LHCN-M2 (cell line): ENCODE data around the gene TPRG1L. TPM values are rescaled to one million over a fixed set of nuclear protein-coding genes. Genes with fewer than 3 reads are reported as not detected.

Experiments used
- DNase-seq: peaks from one replicate; pipeline ENCODE4 v3.0.0-alpha.2; 2012; ENCODE audit warnings: low read depth
- total RNA-seq: library from RNA; depleted of rRNA; stranded (reverse); fragments of >200 nt; gene quantifications from 2 replicates; pipeline ENCODE4 v1.2.3, GENCODE V29; 2014

The TPRG1L gene
- total RNA-seq, 1 experiment from 2014 or later = 19.6 TPM

DNA sequence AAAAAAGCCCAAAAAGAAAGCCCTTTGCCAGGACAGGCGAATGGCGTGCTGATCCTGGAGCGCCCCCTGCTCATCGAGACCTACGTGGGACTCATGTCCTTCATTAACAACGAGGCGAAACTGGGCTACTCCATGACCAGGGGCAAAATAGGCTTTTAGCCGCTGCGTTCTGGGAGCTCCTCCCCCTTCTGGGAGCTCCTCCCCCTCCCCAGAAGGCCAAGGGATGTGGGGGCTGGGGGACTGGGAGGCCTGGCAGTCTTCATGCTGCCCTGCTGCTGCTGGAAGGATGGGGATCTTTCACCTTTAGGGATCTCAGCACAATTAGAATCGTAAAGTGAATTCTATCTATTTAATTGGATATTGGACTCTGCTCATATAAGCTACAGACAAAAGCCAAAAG is 3.6 kb downstream of the TPRG1L start:
- no peak for DNase-seq

DNA sequence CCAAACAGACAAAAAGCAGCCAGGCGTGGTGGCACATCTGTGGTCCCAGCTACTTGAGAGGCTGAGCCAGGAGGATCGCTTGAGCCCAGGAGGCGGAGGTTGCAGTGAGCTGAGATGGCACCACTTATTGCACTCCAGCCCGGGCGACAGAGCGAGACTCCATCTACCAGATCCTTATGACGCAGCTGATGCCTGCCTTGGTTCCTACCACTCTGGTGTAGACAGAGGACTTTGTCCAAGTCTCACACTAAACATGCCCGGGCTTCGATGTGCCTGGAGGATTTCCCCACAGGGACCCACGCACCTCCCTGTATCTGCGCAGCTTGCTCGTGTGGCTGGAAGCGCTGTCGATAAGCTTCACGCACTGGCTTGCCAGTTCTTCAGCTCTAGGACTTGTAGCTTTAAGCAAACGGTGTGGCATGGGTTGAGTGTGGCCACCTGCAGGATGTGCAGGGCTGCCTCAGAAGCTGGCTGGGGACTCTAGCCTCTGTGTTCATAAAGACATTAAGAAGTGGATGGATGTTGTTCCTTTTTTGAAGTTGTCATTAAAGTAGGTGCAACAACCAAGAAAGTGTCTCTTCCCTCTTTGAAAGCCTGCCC is 4.8 kb downstream of the TPRG1L start:
- no peak for DNase-seq

DNA sequence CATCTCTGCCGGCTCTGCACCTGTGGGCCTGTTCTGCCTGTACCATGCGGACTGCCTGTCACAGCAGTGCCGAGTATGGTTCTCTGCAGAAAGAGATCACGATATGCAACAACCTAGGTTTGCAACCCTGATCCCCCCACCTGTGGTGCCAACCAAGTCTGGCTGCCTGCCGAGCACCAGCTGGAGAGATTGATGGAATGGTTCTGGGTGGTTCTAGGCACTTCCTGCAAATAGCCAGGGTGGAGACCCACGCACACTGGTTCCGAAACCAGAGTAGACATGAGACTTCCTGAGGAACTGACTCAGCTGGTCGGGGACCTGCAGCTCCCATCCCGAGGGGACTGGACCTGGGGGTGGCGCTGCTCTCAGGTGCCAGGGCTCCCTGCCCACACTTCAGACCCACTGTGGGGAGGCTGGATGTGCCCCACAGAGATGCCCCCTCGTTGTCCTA is 5.4 kb downstream of the TPRG1L start:
- DNase-seq = no peak

DNA sequence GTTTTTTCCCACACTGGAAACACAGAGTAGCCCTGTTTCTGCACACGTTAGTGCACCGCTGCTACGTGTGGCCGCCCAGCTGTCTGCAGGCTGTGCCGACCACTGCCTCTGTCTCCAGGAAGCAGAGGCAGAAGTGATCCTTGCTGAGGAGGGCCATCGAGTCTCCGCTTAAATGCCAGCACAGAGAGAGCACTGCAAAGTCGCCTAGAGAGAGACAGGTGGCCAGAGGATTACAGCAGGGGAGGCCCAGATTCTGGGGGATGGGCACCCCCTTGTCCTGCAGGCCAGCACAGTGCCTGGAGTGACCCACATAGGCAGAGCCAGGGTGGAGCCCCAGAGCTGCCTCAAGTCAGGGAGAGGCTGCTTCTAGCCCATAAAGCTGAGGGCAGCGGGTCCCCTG is 6.1 kb downstream of the TPRG1L start:
- DNase-seq = no peak

DNA sequence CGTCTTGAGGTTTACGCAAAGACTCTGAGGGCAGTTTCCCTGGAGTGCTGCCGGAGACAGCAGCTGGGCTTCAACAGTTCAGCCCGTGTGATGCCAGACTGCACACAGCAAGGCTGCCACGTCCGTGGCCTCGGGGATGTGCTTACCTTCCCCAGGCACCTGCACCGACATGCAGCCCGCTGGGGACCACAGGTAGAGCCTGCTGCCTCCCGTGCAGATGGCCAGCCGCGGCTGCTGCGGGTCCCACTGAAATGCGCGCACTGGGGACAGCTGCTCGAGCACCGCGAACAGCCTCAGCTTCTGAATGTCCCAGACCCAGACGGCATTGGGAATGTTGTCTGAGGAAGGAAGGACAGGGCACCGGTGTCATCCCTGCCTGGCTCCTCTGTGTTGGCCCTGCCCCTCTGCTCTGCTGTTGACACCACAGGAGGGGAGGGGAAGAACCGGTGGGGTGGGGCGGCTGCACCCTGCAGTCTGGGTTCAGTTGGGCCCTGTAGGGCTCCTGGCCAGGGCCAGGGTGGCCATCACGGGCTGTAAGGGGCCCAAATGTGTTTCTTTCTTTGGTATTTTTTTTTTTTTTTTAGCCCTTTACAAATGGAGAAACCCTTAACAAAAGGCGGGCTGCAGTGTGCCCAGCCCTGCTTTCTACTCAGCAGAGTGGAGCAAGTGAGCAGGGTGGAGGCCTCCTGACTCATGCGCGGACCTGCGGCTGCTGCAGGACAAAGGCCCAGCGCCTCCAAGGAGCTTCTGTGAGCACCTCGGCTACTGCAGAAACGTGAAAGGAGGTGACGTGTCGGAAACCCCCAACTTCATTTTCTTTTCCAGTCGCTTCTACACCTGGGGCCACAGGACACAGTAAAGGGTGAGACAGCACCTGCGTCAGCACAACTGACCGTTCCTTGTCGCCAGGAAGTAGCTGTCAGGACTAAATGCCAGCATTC is 6.8 kb downstream of the TPRG1L start:
- no peak for DNase-seq

DNA sequence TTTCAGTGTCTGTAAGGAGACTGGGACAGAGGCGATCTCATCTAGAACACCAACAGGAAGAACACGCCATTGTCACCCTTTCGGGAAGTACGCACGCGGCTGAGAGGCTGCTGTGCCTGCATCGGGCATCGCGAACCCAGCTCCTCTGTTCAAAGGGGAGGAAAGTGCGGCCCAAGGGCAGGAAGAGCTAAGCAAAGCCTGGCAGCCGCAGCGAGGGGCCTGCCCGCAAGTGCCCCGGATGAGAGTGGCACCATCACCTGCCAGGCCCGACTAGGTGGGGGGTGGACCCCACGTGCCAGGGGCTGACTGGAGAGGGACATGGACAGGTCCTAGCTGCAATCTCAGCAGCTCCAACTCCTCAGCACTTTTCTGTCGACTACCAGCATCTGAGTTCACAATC is 7.5 kb downstream of the TPRG1L start:
- no peak for DNase-seq

DNA sequence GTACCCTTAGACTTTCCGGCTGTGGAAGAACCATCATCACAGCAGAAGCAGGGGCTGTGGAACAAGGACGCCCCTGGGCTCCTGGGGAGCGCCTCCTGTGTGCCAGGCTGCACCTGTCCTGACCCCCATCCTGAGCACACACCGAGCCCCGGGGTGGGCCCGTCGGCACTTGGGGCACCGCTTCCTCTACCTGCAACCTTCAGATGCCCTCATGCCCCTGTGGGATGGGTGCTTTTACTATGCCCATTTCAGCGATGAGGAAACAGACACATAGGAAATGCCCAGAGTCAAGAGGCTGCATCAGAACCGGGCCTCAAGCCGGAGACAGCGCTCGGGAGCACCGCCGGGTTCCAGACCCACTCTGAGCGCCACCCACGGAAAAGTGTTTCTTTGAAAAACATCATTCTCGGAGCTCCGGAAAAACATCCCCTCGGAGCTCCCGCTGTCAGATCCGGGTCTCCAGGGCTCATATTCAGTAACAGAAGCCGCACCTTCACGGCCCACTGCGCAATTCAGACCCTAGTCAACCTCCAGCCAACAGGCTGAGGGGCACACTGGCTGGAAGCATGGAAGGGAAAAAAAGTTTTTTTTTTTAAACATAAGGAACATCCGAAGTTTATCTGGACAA is 8.0 kb downstream of the TPRG1L start:
- no peak for DNase-seq

DNA sequence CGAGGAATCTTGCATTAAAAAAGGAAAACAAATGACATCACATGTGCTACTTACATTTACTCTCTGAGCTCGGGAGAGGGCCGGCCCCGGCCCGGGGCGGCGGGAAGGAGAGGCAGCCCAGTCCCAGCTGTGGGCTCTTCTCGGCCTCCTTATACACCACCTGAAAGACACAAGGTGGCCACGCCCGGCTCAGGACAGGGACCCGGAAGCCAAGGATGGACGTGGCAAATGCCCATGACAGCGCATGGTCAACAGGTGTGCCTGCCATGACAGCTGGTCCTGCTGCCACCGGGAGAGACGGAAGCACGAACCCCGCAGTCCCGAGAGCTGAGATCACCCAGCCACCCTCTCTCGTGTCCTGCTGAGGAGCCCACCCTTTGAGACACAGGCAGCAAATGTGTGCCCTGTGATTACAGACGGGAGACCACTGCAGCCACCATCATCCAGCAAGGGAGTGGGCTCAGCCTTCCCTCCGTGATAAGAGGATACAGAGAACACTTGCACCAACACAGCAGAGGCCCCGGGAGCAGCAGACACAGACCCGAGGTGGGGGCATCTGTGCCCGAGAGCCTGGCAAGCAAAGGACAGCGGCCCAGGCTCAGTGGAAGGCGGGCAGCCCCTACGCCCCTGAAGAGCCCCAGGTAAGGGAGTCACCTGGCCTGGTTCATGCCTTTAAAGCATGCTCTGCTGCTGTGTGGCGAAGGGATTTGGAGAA is 8.7 kb downstream of the TPRG1L start:
- DNase-seq = no peak

DNA sequence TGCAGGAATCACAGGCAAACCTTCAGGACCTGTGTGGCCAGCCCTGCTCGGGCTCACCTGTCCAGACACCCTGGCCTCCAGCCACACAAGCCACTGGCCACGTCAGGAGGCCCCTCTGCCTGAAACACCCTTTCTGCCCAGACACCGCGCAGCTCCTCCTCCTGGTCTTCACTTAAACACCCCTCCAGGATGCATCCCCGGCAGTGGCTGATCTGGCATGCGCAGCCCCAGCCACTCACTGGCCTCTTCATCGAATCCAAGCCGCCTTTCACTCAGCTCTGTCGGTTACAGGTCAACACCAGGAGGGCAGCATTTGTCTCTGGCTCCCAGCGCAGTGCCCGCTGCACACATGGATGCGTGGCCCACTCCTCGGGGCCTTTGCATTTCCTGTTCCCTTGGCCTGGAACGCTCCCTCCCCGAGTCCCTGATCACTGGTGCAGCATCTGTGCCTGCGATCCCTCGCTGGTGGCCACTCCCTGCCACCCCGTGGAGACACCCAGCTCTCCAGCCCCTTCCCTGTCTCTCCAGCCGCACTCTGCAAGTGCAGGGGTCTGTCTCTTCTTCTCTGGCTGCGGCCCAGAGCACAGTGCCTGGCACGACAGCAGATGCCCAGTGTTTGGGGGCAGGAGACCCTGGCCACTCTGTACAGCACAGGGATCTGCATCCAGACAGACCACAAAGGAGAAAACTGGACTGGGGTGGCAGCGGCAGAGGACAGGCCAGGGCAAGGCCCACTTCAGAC is 9.4 kb downstream of the TPRG1L start:
- DNase-seq = no peak

DNA sequence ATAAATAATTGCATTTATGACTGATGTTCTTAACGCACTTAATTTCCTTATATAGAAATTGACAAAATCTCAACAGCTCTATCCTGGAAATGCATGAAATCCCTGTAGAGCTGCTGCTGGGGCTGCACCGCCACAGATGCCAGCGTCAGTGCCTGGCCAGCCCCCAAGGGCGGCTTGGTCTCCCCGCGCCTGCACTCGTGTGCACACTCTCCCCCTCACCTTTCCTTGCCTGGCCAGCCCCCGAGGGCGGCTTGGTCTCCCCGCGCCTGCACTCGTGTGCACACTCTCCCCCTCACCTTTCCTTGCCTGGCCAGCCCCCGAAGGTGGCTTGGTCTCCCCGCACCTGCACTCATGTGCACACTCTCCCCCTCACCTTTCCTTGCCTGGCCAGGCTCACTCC is 11.3 kb downstream of the TPRG1L start:
- no peak for DNase-seq

DNA sequence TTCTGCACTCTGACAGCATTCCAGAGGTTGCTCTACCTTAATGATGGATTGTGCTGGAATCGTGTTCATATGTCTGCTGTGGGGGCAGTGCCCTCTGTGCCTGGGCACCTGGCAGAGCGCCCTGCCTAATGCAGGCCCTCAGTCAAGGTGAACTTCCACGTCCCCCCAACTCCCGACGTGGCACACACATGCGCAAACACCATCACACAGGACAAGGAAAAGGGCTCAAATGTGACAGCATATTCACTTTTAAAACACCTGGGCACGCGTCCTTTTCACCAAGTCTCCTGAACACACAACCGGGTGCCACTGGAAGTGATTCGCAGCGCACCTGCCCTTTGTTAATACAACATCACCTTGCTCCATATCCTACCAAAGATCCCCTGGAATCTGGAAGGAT is 11.7 kb downstream of the TPRG1L start:
- DNase-seq = no peak

DNA sequence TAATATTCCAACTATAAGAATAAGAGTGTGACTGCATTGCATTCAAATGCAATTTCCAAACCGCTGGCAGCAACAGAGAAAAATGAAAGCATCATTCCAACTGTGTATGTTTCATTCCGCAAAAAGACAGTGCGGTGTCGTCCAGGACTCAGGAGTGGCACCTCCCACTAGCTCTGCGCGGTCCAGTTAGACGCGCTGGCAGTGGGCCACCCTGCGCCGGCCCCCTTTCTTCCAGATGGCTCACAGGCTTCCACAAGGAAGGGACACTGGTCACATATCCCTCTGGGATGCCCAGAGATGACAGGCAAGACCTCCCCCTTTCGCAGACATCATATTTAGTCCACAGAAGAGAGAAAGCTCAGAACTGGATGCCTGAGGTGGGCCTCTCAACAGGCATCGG is 13.2 kb downstream of the TPRG1L start:
- no peak for DNase-seq

DNA sequence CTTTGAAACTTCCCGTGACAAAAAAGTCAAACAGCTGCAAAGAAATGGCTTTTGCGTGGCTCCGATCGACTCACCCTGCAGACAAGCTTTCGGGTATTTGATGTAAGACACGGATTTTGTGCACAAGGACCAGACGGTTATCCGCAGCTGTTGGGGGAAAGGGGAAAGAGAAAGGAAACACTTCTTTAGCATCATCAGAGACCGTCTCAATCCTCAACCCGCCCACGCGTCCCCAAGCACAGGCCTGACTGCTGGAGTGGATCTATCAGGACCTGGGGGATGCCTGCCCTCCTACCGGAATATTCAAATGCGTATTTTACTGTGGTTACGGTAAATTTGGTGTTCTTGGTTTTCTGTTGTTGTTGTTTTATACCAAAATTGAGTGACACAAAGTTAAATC is 13.9 kb downstream of the TPRG1L start:
- DNase-seq = no peak

DNA sequence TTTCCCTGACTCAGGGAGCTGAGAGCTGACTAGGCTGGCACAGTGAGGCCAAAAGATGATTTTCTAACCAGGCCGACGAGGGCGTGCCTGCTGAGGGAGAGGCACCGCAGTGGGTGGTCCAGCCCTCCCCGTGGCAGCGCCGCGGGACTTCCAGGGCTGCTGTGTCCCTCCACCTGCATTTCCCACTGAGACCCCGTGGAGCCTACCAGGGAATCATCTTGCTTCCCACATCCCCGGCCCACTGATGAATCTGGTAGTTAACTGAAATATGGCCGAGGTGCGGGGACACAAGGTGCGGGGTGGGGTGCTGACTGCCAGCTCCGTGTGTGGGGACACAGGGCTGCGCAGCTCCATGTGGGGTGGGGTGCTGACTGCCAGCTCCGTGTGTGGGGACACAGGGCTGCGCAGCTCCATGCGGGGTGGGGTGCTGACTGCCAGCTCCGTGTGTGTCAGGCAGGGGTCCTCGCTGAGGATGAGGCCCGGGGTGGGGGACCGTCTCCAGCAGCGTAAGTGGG is 14.6 kb downstream of the TPRG1L start:
- DNase-seq = no peak

DNA sequence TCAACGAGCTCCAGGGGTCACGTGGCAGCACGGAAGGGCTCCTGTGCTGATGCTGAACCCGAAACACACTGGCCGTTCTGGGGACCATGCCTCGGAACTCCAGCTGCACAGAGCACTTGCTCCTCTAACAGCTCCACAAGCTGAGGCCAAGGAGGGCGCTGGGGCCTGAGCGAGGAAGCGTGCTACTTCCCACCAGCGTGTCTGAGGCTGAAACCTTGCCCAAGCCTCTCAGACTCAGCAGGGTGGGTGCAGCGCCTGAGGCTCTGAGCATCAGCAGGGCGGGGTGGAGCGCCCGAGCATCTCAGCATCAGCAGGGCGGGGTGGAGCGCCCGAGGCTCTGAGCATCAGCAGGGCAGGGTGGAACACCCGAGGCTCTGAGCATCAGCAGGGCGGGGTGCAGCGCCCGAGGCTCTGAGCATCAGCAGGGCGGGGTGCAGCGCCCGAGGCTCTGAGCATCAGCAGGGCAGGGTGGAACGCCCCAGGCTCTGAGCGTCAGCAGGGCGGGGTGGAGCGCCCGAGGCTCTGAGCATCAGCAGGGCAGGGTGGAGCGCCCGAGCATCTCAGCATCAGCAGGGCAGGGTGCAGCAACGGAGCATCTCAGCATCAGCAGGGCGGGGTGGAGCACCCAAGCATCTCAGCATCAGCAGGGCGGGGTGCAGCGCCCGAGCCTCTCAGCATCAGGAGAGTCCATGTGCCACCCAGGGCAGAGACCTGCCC is 15.5 kb downstream of the TPRG1L start:
- no peak for DNase-seq

DNA sequence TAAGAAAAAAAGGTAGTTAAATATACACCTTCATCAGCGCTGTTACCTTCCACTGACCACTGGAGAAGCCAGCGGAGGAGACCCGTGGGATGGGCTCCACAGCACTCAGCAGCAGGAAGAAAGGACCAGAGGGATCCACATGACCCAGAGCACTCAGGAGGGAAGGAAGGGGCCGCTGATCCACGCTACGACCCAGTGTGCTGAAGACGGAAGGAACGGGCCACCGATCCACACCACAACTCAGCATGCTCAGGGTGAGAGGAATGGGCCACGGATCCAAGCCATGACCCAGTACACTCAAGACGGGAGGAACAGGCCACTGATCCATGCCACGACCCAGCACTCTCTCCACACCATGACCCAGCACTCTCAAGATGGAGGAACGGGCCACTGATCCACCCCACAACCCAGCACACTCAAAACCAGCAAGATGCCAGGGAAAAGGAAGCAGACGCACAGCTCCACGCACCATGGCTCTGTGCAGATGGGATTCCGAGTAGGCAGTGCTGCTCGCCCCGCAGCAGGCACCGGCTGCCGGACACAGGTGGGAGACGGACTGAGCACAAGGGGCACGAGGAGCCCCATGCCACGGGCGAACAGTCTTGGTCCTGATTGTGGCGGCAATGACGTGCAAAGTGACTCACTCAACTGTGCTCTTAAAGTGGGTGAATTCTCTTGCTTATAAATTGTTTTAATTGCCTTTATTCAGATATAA is 16.4 kb downstream of the TPRG1L start:
- DNase-seq = no peak

DNA sequence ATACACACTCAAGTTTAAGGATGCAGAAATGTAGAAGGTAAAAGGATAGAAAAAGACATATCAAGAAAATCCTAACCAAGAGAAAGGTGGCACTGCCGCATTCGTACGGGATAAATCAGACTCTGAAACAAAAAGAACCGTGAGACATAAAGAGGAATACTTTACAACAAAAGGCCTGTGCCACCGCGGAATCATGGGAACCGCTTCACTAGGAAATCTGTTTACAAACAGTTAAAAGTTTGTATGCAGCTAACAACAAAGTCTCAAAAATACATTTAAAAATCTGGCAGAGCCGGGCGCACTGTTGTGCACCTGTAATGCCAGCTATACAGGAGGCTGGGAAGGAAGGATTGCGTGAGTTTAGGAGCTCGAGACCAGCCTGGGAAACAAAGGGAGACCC is 17.0 kb downstream of the TPRG1L start:
- no peak for DNase-seq

DNA sequence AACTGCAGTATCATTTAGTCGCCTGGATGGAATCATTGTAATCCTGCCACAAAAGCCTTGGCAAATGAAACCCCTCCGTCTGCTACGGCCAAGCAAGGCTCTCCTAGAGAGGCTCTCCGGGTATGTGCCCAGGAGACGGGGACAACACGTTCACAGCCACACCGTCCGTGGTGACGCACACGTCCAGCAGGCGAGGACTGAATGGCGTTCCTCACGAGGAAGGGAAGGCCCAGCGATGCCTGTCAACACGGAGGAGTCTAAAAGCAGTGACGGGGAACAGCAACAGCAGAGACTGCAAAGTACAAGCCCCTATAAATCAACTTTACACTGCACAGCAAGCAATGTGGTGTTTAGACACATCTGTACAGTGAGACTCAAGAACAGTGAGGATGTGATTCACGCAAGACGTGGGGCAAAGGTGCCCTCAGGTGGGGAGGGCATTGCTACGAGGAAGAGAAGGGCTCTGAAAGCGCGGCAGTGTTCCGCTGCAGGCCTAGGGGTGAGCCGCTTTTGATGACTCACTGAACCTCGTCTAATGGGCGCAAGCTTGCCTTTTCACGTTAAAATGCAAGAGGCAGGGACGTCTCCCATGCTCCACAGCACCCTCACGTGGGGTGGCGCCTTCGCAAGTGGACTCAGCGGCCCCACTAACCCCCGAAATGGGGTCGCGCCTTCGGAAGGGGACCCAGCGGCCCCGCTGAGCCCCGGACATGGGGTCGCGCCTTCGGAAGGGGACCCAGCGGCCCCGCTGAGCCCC is 18.3 kb downstream of the TPRG1L start:
- DNase-seq = no peak

DNA sequence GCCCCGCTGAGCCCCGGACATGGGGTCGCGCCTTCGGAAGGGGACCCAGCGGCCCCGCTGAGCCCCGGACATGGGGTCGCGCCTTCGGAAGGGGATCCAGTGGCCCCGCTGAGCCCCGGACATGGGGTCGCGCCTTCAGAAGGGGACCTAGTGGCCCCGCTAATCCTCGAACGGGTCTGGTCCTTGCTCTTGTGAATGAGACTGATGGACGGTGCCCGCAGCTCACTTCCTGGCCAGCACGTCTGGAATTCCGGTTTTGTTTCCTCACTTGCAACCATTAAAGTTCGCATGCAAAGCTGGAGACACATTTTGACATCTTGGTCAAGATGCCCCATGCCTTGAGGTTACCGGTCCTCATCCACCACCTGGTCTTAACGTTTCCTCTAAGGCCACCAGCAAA is 19.5 kb downstream of the TPRG1L start:
- DNase-seq = no peak
